DOHH2 (cell line): Measurements from ENCODE around the gene RNF130.

ENCODE experiments used
- CTCF ChIP-seq: fragments of 200-600 bp; sonication (generic); IDR thresholded peaks from one replicate; pipeline ENCODE4 v1.5.1; 2014; ENCODE audit warnings: antibody characterized with exemption, mild to moderate bottlenecking, low read depth, low read length; ENCODE audit not compliant: poor library complexity, severe bottlenecking
- EZH2phosphoT487 ChIP-seq: fragments of 200-600 bp; sonication (generic); IDR thresholded peaks from 2 replicates; pipeline ENCODE4 v1.6.1; 2017; ENCODE audit warnings: borderline replicate concordance, mild to moderate bottlenecking, antibody characterized with exemption, low read length, moderate library complexity, mixed read lengths

GRCh38 chr5:179973391-179973790 is 98.2 kb downstream of the RNF130 start:
- no peak for TF ChIP-seq CTCF
- no peak for TF ChIP-seq EZH2phosphoT487
